Testis (tissue), 2 donors: ENCODE data around the gene TOPBP1.

Experiments
- CTCF ChIP-seq, 3 experiments: fragments of 450-650 bp in 2 of 3; fragments of 200-600 bp in 1 of 3; sonication (generic) in 1 of 3; IDR thresholded peaks; one replicate each; pipeline ENCODE4 v1.5.1; 2016 to 2019; ENCODE audit warnings: antibody characterized with exemption in 3 of 3, mild to moderate bottlenecking in 2 of 3, moderate library complexity in 1 of 3
- POLR2A ChIP-seq: fragments of 450-650 bp; IDR thresholded peaks from one replicate; pipeline ENCODE4 v1.6.1; 2017; ENCODE audit warnings: antibody characterized with exemption, mild to moderate bottlenecking, moderate library complexity

DNA sequence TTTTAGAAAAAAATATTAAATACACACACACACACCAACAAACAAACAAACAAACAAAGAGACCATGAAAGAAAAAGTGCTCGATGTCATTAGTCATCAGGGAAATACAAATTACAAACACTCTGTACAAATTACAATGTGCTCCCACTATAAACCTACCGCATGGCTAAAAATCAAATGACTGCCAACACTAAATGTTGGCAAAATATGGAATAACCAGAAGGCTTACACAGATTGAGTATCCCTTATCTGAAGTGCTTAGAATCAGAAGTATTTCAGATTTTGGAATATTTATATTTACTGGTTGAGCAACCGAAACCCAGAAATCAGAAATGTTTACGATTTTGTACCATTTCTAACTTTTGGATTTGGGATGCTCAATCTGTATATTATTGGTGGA lies 54.8 kb downstream of the TOPBP1 start:
- TF ChIP-seq CTCF (IDR thresholded peaks at IDR 0.05): no peak
- TF ChIP-seq POLR2A: no peak
